ENCODE results near the gene KRTAP10-11. TPM values are rescaled to one million over a fixed set of nuclear protein-coding genes. Genes with fewer than 3 reads are reported as not detected.
"Not testable (repeated sequence)": the region's sequence is repeated elsewhere in the genome, so short reads cannot be mapped to it uniquely, and the experiment has no call there.

Gene KRTAP10-11
- polyA plus RNA-seq, 3 donors from 2014 or later = not detected

DNA sequence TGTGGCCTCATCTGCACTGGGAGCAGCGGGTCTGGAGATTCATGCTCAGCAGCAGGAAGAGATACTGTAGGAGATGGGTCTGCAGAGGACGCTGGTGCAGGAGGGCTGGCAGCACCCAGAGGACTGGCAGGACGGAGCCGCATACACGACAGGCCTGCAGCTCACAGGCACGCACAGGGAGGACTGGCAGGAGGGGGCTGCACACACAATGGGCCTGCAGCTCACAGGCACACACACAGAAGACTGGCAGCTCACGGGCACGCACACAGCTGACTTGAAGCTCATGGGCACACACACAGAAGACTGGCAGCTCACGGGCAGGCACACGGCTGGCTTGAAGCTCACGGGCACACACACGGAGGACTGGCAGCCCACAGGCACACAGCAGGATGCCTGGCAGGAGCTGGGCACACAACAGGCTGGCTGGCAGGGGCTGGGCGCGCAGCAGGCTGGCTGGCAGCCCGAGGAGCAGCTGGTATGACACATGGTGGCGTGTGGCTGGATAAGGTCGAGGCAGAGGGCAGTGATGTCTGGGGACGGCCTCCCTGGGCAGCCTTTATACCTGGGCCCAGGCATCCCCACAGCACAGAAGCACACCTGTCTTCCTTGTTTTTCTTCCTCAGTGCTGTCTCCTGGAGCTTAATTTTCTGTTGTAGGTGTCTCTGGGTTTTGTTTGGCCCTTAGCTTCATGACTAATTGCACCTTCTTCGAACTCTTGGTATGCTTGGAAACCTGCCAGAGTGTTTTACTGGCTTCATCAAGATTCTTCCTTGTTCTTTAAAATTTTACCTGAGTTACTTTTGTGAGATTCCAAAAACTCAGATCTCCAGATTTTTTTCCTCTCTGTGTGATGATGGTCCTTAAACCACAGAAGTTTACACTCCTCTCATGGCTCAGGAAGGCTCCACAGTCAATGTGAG lies 20.4 kb downstream of the KRTAP10-11 start, which contains the start of gene KRTAP12-2:
Gene KRTAP12-2 (minus strand): TSS at position 527 of the 920 bp plus-strand sequence. CDS start 41 bp downstream, at position 486.
- Mint-ChIP-seq H3K9me3 (peaks cover 2 to 7% (median 5%) of the 10 kb centered on the region in 6 donors), H3K36me3 (peaks cover 0 to 3% (median 3%) of the 10 kb centered on the region in 3 donors), H3K4me1 (peaks cover 0 to 2% of the 10 kb centered on the region in 2 donors), H3K27me3 (ENCODE audit: low read depth in 3 of 3) (peaks cover 2 to 14% (median 6%) of the 10 kb centered on the region in 3 donors), H3K4me3 (no peak within 1 kb of the TSS), H3K27ac (peak within 1 kb of the TSS in 1 of 6 donors; percentile 40)
- DNase-seq = no peak

DNA sequence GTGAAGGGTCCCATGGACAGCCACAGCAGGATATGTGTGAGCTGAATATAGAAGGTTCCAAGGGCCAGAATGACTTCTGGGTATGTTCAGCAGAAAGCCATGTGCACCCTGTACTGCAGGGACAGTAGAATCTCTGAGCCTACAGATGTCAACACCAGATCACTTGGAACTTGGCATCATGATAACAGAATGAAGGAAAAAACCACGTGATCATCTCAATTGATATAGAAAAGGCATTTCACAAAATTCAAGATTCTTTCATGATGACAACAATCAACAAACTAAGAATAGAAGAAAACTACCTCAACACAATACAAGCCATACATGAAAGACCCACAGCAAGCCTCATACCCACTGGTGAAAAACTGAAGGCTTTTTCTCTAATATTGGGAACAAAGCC lies 21.4 kb downstream of the KRTAP10-11 start:
- H3K36me3 Mint-ChIP-seq = peaks cover 0 to 7% (median 3%) of the 10 kb centered on the region in 3 donors
- H3K4me1 Mint-ChIP-seq = peaks cover 0 to 2% of the 10 kb centered on the region in 2 donors
- H3K27me3 Mint-ChIP-seq (ENCODE audit: low read depth in 3 of 3) = peaks cover 2 to 14% (median 10%) of the 10 kb centered on the region in 3 donors
- peaks cover 9 to 13% (median 11%) of the 10 kb centered on the region in 6 donors for H3K9me3 Mint-ChIP-seq
- no peak for DNase-seq
- H3K4me3 Mint-ChIP-seq = no peak overlapping the region
- no peak overlapping the region for H3K27ac Mint-ChIP-seq

GRCh38 chr21:44670642-44671432 lies 24.6 kb downstream of the KRTAP10-11 start:
- Mint-ChIP-seq H3K27ac (no peak overlapping the region), H3K36me3 (peaks cover 3 to 7% (median 7%) of the 10 kb centered on the region in 3 donors), H3K9me3 (peaks cover 15 to 28% (median 21%) of the 10 kb centered on the region in 6 donors), H3K4me3 (no peak overlapping the region), H3K4me1 (peaks cover 0 to 8% of the 10 kb centered on the region in 2 donors), H3K27me3 (ENCODE audit: low read depth in 3 of 3) (peaks cover 2 to 21% (median 12%) of the 10 kb centered on the region in 3 donors)
- DNase-seq = no peak

DNA sequence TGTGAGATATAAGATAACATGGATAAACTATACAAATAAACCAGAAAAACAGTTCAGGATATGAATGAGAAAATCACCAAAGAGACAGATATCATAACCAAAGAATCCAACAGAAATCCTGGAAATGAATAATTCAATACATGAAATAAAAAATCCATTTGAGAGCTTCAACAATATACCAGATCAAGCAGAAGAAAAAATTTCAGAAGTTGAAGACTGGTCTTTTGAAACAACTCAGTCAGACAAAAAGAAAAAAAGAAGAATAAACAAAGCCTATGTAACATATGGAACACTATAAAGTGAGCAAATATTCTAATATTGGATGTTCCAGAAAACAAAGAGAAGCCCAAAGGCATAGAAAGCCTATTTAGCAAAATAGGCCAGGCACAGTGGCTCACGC lies 25.7 kb downstream of the KRTAP10-11 start:
- H3K36me3 Mint-ChIP-seq = peaks cover 3 to 8% (median 7%) of the 10 kb centered on the region in 3 donors
- H3K27me3 Mint-ChIP-seq (ENCODE audit: low read depth in 3 of 3) = peaks cover 2 to 18% (median 10%) of the 10 kb centered on the region in 3 donors
- DNase-seq = no peak
- no peak overlapping the region for H3K27ac Mint-ChIP-seq
- peaks cover 15 to 28% (median 21%) of the 10 kb centered on the region in 6 donors for H3K9me3 Mint-ChIP-seq
- H3K4me1 Mint-ChIP-seq = peaks cover 0 to 8% of the 10 kb centered on the region in 2 donors
- no peak overlapping the region for H3K4me3 Mint-ChIP-seq

GRCh38 chr21:44677881-44678280 lies 31.7 kb downstream of the KRTAP10-11 start:
- H3K9me3 Mint-ChIP-seq = peaks cover 4 to 13% (median 7%) of the 10 kb centered on the region in 6 donors
- H3K4me3 Mint-ChIP-seq = no peak overlapping the region
- H3K27ac Mint-ChIP-seq = no peak overlapping the region
- peaks cover 0 to 7% of the 10 kb centered on the region in 2 donors for H3K4me1 Mint-ChIP-seq
- H3K36me3 Mint-ChIP-seq = peaks cover 0 to 8% (median 0%) of the 10 kb centered on the region in 3 donors
- peaks cover 3 to 20% (median 5%) of the 10 kb centered on the region in 3 donors for H3K27me3 Mint-ChIP-seq (ENCODE audit: low read depth in 3 of 3)
- DNase-seq = no peak

DNA sequence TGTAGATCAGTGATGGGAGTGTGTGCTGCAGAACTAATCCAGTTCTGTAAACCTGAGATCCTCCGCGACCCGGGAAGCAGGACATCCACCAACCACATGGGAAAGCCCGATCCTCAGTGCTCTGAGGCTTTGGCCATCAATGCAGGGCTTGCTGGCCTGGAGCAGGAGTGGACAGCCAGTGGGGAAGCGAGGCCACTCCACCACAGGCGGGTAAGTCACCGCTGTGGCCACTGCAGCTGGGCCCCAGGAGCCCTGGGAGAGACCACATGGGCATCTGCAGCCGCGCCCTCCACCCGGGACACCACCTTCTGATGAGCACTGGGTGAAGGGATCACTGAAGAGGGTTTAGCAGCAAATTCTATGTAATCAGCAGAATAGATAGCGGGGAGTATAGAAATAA lies 34.9 kb downstream of the KRTAP10-11 start:
- Mint-ChIP-seq H3K27ac (no peak overlapping the region), H3K9me3 (no peaks in the 10 kb centered on the region), H3K36me3 (peaks cover 0 to 4% (median 0%) of the 10 kb centered on the region in 3 donors), H3K27me3 (ENCODE audit: low read depth in 3 of 3) (peaks cover 0 to 12% (median 5%) of the 10 kb centered on the region in 3 donors), H3K4me1 (peaks cover 4 to 7% of the 10 kb centered on the region in 2 donors), H3K4me3 (no peak overlapping the region)
- DNase-seq = no peak

- DNase-seq = no peak
- H3K9me3 Mint-ChIP-seq = no peaks in the 10 kb centered on the region
- no peak within 1 kb of the TSS for H3K4me3 Mint-ChIP-seq
- peaks cover 2 to 17% (median 6%) of the 10 kb centered on the region in 3 donors for H3K27me3 Mint-ChIP-seq (ENCODE audit: low read depth in 3 of 3)
- peaks cover 0 to 1% (median 0%) of the 10 kb centered on the region in 3 donors for H3K36me3 Mint-ChIP-seq
- H3K4me1 Mint-ChIP-seq = peaks cover 6 to 7% of the 10 kb centered on the region in 2 donors
- no peak within 1 kb of the TSS for H3K27ac Mint-ChIP-seq
Observed at GRCh38 chr21:44681861-44682579, 35.8 kb downstream of the KRTAP10-11 start, which contains the start of gene KRTAP12-1. Gene KRTAP12-1 (minus strand): TSS chr21:44682163. CDS start chr21:44682123, 40 bp downstream.

DNA sequence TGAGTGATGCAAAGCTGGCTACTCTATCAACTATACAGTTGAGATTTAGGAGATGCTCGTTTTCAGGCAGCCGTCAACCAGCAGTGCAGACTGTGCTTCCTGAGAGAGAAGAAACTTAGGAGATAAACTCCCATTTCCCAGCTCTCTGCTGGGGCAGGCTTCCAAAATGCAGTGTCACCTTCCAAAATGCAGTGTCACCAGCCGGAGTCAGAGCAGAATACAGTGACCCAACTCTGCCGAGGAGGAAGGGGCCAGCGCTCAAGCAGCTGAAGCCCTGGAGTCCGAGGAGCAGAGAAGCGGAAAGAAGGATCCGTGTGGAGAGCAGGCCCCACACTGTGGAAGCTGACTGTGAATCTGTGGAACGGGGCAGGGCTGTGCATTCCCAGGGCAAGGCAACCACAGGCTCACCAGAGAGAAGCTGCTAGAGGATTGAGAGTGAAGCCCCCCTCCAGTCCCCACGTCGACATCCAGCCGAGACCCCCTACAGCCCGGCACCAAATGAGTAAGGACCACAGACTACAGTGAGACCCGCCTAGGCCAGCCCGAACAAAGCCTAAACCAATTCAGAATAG lies 36.5 kb downstream of the KRTAP10-11 start:
- H3K27me3 Mint-ChIP-seq (ENCODE audit: low read depth in 3 of 3) = peaks cover 2 to 17% (median 6%) of the 10 kb centered on the region in 3 donors
- peaks cover 6 to 7% of the 10 kb centered on the region in 2 donors for H3K4me1 Mint-ChIP-seq
- no peak overlapping the region for H3K4me3 Mint-ChIP-seq
- no peak for DNase-seq
- H3K27ac Mint-ChIP-seq = no peak overlapping the region
- H3K9me3 Mint-ChIP-seq = no peaks in the 10 kb centered on the region
- no peaks in the 10 kb centered on the region for H3K36me3 Mint-ChIP-seq

DNA sequence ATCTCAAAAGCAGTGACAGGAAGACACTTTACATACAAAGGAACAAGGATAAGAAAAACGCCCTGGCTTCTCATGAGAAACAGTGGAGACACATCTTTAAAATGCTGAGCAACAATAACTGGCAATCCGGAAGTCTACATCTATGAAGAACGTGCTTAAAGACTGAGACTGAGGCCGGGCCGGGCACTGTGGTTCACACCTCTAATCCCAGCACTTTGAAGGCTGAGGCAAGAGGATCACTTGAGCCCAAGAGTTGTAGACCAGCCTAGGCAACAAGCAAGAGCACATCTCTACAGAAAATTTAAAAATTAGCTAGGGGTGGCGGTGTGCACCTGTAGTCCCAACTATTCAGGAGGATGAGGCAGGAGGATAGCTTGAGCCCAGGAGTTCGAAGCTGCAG lies 37.9 kb downstream of the KRTAP10-11 start:
- no peak for DNase-seq
- Mint-ChIP-seq H3K27ac (peak overlapping the region in 1 of 6 donors; percentile 6), H3K36me3 (no peaks in the 10 kb centered on the region), H3K4me1 (peaks cover 6 to 7% of the 10 kb centered on the region in 2 donors), H3K9me3 (no peaks in the 10 kb centered on the region), H3K4me3 (no peak overlapping the region), H3K27me3 (ENCODE audit: low read depth in 3 of 3) (peaks cover 2 to 17% (median 10%) of the 10 kb centered on the region in 3 donors)

DNA sequence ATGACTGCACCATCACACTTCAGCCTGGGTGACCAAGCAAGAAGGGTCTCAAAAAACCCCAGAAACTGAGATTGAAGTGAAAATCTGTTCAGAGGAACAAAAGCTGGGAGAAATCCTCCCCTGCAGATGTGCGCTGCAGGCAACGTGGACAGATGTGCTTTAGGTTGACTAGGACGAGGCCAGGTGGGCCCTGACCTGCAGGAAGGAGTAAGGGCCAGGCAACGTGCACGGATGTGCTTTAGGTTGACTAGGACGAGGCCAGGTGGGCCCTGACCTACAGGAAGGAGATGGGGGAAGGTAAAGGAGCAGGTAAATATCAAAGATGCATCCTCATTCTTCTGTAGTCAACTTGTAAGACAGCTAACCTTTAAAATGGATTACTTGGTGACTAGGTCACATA lies 38.3 kb downstream of the KRTAP10-11 start:
- H3K4me1 Mint-ChIP-seq = peaks cover 6 to 7% of the 10 kb centered on the region in 2 donors
- no peak for DNase-seq
- H3K9me3 Mint-ChIP-seq = no peaks in the 10 kb centered on the region
- H3K27me3 Mint-ChIP-seq (ENCODE audit: low read depth in 3 of 3) = peaks cover 2 to 17% (median 10%) of the 10 kb centered on the region in 3 donors
- H3K4me3 Mint-ChIP-seq = no peak overlapping the region
- H3K36me3 Mint-ChIP-seq = no peaks in the 10 kb centered on the region
- peak overlapping the region in 1 of 6 donors; percentile 6 for H3K27ac Mint-ChIP-seq

DNA sequence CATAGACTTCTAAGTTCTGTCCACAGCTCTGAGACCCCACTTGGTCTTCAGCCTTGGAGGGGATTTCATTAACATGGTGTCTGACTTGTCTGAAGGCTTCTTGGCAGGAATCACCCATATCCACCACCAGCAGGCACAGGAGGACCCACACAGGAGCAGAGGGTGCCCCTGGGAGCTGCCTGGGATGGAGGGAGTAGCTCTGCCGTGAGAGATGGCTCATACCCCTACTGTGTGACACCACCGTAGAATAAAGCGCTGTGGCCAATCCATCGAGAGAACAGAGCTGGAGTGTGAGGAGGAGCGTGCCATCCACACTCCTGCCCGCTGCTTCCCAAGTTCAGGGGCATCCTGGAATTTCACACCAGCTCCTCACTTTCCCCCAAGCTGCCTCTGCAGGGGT lies 38.8 kb downstream of the KRTAP10-11 start:
- not testable (repeated sequence) for H3K4me1 Mint-ChIP-seq, DNase-seq, H3K9me3 Mint-ChIP-seq, H3K4me3 Mint-ChIP-seq, H3K27ac Mint-ChIP-seq, H3K36me3 Mint-ChIP-seq
- peaks cover 2 to 14% (median 10%) of the 10 kb centered on the region in 3 donors for H3K27me3 Mint-ChIP-seq (ENCODE audit: low read depth in 3 of 3)

DNA sequence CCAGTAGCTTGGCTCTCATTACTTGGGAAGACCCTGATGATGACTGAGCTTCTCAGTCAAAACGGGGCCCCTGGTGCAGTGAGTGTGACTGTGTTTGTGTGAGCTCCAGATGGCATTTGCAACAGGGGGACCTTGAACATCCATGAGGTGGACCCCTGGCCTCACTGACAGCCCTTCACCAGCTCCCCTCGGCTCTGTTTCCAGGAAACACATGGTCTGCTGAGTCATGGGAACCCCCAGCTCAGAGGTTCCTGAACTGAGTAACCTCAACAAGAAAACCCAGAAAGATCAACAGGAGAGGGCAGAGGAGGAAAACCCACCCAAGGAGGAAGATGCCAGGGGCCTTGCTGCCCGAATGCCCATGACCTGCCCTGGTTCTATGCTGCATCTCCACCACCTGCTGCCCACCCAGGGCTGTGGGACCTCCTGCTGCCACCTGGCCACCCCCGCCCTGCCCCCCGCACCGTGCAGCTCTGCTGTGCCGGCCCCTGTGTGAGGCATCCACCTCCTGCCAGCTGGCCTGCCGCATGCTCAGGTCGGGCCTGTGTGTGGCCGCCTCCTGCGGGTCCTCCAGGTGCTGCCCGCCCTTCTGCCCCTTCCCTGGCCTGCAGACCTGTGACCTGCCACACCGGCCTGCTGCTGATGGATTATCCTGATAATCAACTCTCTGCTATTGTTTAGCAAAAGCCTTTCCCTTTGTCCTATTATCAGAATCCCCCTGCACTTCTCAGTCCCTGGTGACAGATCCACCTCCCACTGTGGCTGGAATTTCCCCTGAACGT lies 40.0 kb downstream of the KRTAP10-11 start:
- H3K27me3 Mint-ChIP-seq (ENCODE audit: low read depth in 3 of 3) = peaks cover 2 to 11% (median 10%) of the 10 kb centered on the region in 3 donors

More for the DNA sequence above, 40.0 kb downstream of the KRTAP10-11 start:
- no peak for DNase-seq
- peak overlapping the region in 1 of 6 donors; percentile 37 for H3K27ac Mint-ChIP-seq
- H3K36me3 Mint-ChIP-seq = no peaks in the 10 kb centered on the region
- H3K4me1 Mint-ChIP-seq = peaks cover 6 to 7% of the 10 kb centered on the region in 2 donors
- no peak overlapping the region for H3K4me3 Mint-ChIP-seq
- peaks cover 0 to 3% (median 0%) of the 10 kb centered on the region in 6 donors for H3K9me3 Mint-ChIP-seq
